Thoracic aorta (tissue), 2 donors: ENCODE results near the gene GRID2IP. TPM values are rescaled to one million over a fixed set of nuclear protein-coding genes. Genes with fewer than 3 reads are reported as not detected.

Experiments
- ATAC-seq: fragments of 150-250 bp; one replicate; pipeline ENCODE4 v1.8.0; 2017; ENCODE audit warnings: low read depth; ENCODE audit not compliant: insufficient number of reproducible peaks, low FRiP score
- DNase-seq: peaks from one replicate; pipeline ENCODE4 v3.0.0-alpha.2; 2020; ENCODE audit warnings: low spot score
- H3K27ac ChIP-seq, 2 donors: fragments of 200-600 bp; sonication (generic); 1 replicate in 1 of 2; 2 replicates in 1 of 2; pipeline ENCODE4 v1.5.1; 2016; ENCODE audit warnings: mild to moderate bottlenecking in 2 of 2, moderate library complexity in 2 of 2
- H3K27me3 ChIP-seq: fragments of 200-600 bp; sonication (generic); replicated peaks from 2 replicates; pipeline ENCODE4 v1.6.0; 2016; ENCODE audit warnings: mild to moderate bottlenecking; ENCODE audit not compliant: insufficient read depth
- H3K36me3 ChIP-seq: fragments of 200-600 bp; sonication (generic); one replicate; pipeline ENCODE4 v1.5.1; 2016
- H3K4me1 ChIP-seq, 2 donors: fragments of 200-600 bp; sonication (generic); 1 replicate in 1 of 2; 2 replicates in 1 of 2; pipeline versions ENCODE4 v1.5.1 to v1.6.0; 2016; ENCODE audit warnings: low read depth in 2 of 2, mild to moderate bottlenecking in 1 of 2; ENCODE audit not compliant: control insufficient read depth in 1 of 2
- H3K4me3 ChIP-seq: fragments of 200-600 bp; sonication (generic); 2 replicates; pipeline ENCODE4 v1.5.1; 2016; ENCODE audit warnings: mild to moderate bottlenecking
- H3K9me3 ChIP-seq: fragments of 200-600 bp; sonication (generic); 2 replicates; pipeline ENCODE4 v1.5.1; 2016
- total RNA-seq, 2 donors: library from RNA; depleted of rRNA; stranded (reverse); fragments of >200 nt; gene quantifications; one replicate each; pipeline versions ENCODE4 v1.1.0 to v1.2.3, GENCODE V29; 2016
- TF ChIP-seq, protein P1 (sequence below): fragments of 200-600 bp; sonication (generic); IDR thresholded peaks from one replicate; pipeline ENCODE4 v1.5.1; 2019; ENCODE audit warnings: antibody characterized with exemption

The GRID2IP gene
- total RNA-seq, 2 donors from 2014 or later = 0.14 to 0.35 TPM

- Histone ChIP-seq H3K9me3 (no peaks in the 10 kb centered on the region), H3K36me3 (no peaks in the 10 kb centered on the region), H3K4me1 (no peaks in the 10 kb centered on the region), H3K27me3 (no peaks in the 10 kb centered on the region), H3K4me3 (no peak overlapping the region), H3K27ac (no peak overlapping the region)
- TF ChIP-seq, protein P1, sequence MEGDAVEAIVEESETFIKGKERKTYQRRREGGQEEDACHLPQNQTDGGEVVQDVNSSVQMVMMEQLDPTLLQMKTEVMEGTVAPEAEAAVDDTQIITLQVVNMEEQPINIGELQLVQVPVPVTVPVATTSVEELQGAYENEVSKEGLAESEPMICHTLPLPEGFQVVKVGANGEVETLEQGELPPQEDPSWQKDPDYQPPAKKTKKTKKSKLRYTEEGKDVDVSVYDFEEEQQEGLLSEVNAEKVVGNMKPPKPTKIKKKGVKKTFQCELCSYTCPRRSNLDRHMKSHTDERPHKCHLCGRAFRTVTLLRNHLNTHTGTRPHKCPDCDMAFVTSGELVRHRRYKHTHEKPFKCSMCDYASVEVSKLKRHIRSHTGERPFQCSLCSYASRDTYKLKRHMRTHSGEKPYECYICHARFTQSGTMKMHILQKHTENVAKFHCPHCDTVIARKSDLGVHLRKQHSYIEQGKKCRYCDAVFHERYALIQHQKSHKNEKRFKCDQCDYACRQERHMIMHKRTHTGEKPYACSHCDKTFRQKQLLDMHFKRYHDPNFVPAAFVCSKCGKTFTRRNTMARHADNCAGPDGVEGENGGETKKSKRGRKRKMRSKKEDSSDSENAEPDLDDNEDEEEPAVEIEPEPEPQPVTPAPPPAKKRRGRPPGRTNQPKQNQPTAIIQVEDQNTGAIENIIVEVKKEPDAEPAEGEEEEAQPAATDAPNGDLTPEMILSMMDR = no peak
- no peak for ATAC-seq
- no peak for DNase-seq
Observed at GRCh38 chr7:6496842-6497636, 54.2 kb downstream of the GRID2IP start.

GRCh38 chr7:6495597-6496262 lies 55.5 kb downstream of the GRID2IP start:
- H3K4me3 ChIP-seq = no peak overlapping the region
- H3K9me3 ChIP-seq = no peaks in the 10 kb centered on the region
- no peaks in the 10 kb centered on the region for H3K36me3 ChIP-seq
- DNase-seq = no peak
- no peaks in the 10 kb centered on the region for H3K4me1 ChIP-seq
- H3K27me3 ChIP-seq = no peaks in the 10 kb centered on the region
- H3K27ac ChIP-seq = no peak overlapping the region
- TF ChIP-seq, protein P1 = no peak
- no peak for ATAC-seq

GRCh38 chr7:6494365-6494764 lies 56.9 kb downstream of the GRID2IP start:
- Histone ChIP-seq H3K27ac (no peak overlapping the region), H3K4me1 (no peaks in the 10 kb centered on the region), H3K4me3 (no peak overlapping the region), H3K36me3 (no peaks in the 10 kb centered on the region), H3K9me3 (no peaks in the 10 kb centered on the region), H3K27me3 (no peaks in the 10 kb centered on the region)
- TF ChIP-seq, protein P1 = no peak
- no peak for DNase-seq
- no peak for ATAC-seq

DNA sequence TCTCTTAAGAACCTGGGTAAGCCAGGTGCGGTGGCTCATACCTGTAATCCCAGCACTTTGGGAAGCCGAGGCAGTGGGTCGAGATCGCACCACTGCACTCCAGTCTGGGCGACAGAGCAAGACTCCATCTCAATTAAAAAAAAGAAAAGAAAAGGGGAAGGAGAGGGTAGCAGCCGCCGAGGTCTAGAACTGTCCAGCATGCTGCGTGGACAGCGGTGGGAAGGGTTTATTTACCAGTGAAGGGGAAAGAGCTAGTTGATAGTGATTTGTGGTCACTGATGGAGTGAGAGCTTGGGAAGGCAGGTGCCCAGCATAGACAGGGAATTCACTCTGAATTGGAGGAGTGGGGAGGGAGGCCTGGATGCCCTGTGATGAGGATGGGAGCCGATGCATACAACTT lies 60.1 kb downstream of the GRID2IP start:
- no peak overlapping the region for H3K27ac ChIP-seq
- no peak overlapping the region for H3K4me3 ChIP-seq
- H3K4me1 ChIP-seq = no peaks in the 10 kb centered on the region
- no peaks in the 10 kb centered on the region for H3K36me3 ChIP-seq
- TF ChIP-seq, protein P1 = no peak
- no peak for ATAC-seq
- H3K27me3 ChIP-seq = no peaks in the 10 kb centered on the region
- H3K9me3 ChIP-seq = no peaks in the 10 kb centered on the region
- no peak for DNase-seq

GRCh38 chr7:6489612-6490011 lies 61.6 kb downstream of the GRID2IP start:
- Histone ChIP-seq H3K36me3 (no peaks in the 10 kb centered on the region), H3K27ac (no peak overlapping the region), H3K27me3 (no peaks in the 10 kb centered on the region), H3K4me1 (peaks cover under 1 to 2% of the 10 kb centered on the region in 2 donors), H3K9me3 (no peaks in the 10 kb centered on the region), H3K4me3 (no peak overlapping the region)
- DNase-seq = no peak
- TF ChIP-seq, protein P1 = no peak
- ATAC-seq = no peak
